Caki2 (cell line): ENCODE measurements around the gene ZBTB9. TPM values are rescaled to one million over a fixed set of nuclear protein-coding genes. Genes with fewer than 3 reads are reported as not detected.

Experiments used
- DNase-seq: peaks from one replicate; pipeline ENCODE4 v3.0.0-alpha.2; 2015; ENCODE audit warnings: low read depth
- in situ Hi-C: cut with HindIII; loops from 2 replicates; pipeline ENCODE4 v1.10.0; 2016; ENCODE audit warnings: low sequenced_read_pairs, low pct_unique_long_range_greater_than_20kb, mixed read lengths
- total RNA-seq: library from RNA; depleted of rRNA; stranded (reverse); fragments of >200 nt; shearing (Covaris generic); gene quantifications from 2 replicates; pipeline ENCODE4 v1.2.3, GENCODE V29; 2014; ENCODE audit warnings: low replicate concordance; rRNA removed

Gene ZBTB9, protein sequence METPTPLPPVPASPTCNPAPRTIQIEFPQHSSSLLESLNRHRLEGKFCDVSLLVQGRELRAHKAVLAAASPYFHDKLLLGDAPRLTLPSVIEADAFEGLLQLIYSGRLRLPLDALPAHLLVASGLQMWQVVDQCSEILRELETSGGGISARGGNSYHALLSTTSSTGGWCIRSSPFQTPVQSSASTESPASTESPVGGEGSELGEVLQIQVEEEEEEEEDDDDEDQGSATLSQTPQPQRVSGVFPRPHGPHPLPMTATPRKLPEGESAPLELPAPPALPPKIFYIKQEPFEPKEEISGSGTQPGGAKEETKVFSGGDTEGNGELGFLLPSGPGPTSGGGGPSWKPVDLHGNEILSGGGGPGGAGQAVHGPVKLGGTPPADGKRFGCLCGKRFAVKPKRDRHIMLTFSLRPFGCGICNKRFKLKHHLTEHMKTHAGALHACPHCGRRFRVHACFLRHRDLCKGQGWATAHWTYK
- total RNA-seq, result 14.3 and 39.3 TPM in 2 replicates

DNA sequence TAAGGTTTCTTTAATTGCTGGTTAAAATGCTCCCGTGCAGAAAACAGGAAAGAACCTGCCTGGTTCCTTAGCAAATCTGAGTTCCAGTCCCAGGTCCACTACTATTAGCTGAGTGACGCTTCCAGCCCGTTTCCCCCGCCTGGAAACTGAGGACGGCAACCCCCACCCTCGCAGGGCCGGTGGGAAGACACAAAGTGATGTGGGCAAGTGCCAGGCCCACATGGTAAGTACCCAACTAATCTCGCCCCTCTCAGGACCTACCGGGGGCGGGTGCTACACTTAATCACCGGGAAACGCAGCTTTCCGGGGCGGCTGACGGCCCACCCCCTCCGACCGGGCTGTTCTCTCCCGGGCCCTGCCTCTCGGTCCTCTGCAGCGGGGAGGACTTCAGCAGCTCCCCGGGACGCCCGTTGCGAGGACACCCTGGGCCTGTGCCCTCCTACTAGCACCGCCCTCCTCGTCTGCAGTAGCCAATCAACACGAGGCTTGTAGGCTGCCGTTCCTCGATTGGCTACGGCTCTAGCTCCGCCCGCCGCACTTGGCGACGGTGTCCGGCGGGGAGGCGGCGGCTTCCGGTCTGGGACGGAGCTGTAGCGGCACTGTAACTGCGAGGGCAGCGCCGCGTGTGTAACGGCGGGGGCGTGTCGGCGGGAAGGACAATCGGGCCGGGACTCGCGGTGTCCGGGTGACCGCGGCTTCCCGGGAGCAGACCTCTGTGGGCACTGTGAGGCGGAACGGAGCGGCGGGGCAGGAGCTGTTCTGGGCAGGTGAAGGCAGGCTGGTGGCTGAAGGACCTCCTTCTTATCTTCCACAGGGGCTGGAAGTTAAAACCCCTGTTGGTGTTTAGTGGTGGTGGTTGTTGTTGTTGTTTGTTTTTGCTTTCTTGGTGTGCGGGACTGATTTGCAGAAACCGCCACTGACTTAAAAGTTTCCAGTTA lies at the start of gene ZBTB9:
ZBTB9 (plus strand) TSS at position 568 of the 938 bp plus-strand sequence. CDS start 525 bp downstream, outside the sequence.
- in situ Hi-C loops, result no loop called here
- DNase-seq, result peak; percentile 96

GRCh38 chr6:33404884-33405283 lies 49.5 kb upstream of the ZBTB9 start:
- in situ Hi-C loops, result no loop called here
- DNase-seq, result no peak

DNA sequence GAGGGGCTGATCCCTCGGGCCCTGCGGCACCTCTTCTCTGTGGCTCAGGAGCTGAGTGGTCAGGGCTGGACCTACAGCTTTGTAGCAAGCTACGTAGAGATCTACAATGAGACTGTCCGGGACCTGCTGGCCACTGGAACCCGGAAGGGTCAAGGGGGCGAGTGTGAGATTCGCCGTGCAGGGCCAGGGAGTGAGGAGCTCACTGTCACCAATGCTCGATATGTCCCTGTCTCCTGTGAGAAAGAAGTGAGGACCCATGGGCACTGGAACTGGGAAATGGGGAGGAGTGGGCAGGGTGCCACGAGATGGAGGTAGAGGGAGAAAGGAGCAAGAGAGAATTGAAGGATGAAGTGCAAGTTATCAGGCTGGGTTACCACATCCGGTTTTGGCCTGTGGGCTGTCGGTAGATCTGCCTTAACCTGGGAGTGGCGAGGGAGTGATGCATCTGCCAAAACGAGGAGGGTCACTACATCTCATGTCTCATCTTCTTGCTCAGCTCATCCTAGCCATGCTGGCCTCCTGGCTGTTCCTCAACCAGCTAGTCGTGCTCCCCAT lies 48.9 kb upstream of the ZBTB9 start:
- DNase-seq, result no peak
- in situ Hi-C loops, result no loop called here

GRCh38 chr6:33406126-33406525 lies 48.2 kb upstream of the ZBTB9 start:
- in situ Hi-C loops, result no loop called here
- DNase-seq, result no peak

DNA sequence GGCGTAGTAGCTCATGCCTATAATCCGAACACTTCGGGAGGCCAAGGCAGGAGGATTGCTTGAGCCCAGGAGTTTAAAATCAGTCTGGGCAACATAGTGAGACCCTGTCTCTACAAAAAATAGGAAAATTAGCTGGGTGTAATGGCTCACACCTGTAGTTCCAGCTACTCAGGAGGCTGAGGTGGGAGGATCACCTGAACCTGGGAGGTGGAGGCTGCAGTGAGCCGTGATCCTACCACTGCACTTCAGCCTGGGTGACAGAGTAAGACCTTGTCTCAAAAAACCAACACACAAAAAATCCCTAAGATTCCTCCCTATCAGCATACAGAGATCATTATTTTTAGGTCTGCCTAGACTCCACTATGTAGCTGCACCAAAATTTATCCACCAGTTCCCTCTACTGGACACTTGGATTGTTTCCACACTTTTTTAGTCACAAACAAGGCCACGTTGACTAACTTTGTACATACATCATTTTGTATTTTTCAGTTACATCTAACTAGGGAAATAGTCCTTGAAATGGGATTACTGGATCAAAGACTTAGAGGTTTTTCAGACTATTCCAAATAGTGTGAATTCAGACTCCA lies 47.2 kb upstream of the ZBTB9 start:
- DNase-seq, result peak; percentile 38
- in situ Hi-C loops, result no loop called here

GRCh38 chr6:33410050-33410710 lies 44.2 kb upstream of the ZBTB9 start:
- peak; percentile 99 for DNase-seq
- in situ Hi-C loops, result no loop called here

GRCh38 chr6:33410711-33411631 lies 43.4 kb upstream of the ZBTB9 start, which contains the start of gene PHF1:
PHF1 (plus strand) TSS chr6:33411014; CDS start chr6:33412264, 1,250 bp downstream.
- in situ Hi-C loops, result no loop called here

GRCh38 chr6:33411632-33412005 lies 42.8 kb upstream of the ZBTB9 start:
- in situ Hi-C loops, result no loop called here
- no peak for DNase-seq

More at GRCh38 chr6:33410711-33411631, 43.4 kb upstream of the ZBTB9 start, which contains the start of gene PHF1:
- peak; percentile 83 for DNase-seq

GRCh38 chr6:33412140-33413009 lies 42.0 kb upstream of the ZBTB9 start:
- in situ Hi-C loops, result no loop called here
- DNase-seq, result no peak

DNA sequence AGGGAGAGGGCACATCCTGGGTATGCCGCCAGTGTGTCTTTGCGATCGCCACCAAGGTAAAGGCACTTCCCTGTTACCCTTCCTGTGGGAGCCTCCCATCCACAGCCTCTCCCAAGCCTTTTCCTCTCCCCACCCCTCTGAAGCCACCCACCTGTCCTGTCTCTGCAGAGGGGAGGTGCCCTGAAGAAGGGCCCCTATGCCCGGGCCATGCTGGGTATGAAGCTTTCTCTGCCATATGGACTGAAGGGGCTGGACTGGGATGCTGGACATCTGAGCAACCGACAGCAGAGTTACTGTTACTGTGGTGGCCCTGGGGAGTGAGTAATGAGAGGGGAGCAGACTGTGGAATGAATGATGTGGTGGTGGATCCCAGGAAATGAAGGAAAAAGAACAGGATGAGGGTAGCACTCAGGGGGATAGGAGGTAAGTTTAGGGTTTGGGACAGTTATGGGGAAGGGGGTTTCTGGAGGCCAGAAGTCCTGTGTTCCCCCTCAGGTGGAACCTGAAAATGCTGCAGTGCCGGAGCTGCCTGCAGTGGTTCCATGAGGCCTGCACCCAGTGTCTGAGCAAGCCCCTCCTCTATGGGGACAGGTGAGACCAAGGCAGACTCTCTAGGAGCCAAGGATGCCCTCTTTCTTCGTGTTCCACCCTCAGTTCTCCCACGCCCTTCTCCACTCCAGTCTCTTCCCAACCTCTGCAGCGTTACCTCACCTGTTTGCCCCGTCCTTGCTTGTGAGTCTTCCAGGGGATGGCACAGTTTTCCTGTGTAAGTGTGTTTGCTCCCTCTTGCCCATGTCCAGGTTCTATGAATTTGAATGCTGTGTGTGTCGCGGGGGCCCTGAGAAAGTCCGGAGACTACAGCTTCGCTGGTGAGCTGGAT lies 40.9 kb upstream of the ZBTB9 start:
- in situ Hi-C loops, result no loop called here
- DNase-seq, result no peak

- in situ Hi-C loops, result no loop called here
- DNase-seq, result no peak
Observed at GRCh38 chr6:33414592-33415271, 39.6 kb upstream of the ZBTB9 start.

- in situ Hi-C loops, result no loop called here
- no peak for DNase-seq
Observed at GRCh38 chr6:33415831-33416230, 38.5 kb upstream of the ZBTB9 start.

DNA sequence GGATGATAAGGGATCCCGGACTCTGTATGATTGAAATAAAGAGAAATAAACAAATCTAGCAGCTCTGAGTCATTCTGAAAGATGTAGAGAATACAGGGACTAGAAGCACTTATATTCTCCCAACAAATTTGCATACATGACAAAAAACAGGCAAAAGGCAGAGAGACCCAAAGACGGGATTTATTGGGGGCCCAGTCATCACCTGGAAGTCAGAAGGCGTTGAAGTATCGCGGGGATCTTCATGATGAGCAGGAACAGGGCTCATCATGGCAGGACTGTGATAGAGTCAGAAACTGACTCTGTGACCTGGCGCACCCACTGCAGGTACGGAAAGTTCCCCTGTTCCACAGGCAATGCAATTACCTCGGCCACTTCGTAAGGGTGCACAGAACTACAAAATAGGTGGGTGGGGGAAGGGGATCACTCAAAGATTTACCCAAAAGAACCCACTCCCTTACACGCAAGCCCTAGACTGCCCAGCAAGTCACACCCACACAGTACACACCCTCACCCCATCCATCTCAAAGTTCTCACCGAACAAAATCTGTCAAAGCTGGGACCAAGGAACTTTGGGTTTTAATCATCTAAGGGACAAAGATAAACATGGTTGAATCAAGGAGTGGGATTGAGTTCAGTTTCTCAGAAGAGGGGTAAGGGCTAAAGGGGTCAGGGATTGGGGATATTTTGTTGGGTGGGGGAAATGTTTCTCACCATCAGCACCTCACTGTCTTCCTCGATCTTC lies 37.8 kb upstream of the ZBTB9 start:
- no peak for DNase-seq
- in situ Hi-C loops, result no loop called here
